ACC112 (cell line): ENCODE results near the gene CELSR1.
"Not testable (repeated sequence)": the region's sequence is repeated elsewhere in the genome, so short reads cannot be mapped to it uniquely, and the experiment has no call there.

Experiments
- H2AFZ ChIP-seq: fragments of 200-600 bp; sonication (generic); one replicate; pipeline ENCODE4 v1.6.0; 2017; ENCODE audit warnings: antibody characterized with exemption, low read length; ENCODE audit not compliant: unreplicated experiment
- H3K27ac ChIP-seq: fragments of 200-600 bp; sonication (generic); 2 replicates; pipeline ENCODE4 v1.5.1; 2014; ENCODE audit warnings: low read depth, mild to moderate bottlenecking, antibody characterized with exemption, low read length, moderate library complexity
- H3K27me3 ChIP-seq: fragments of 200-600 bp; sonication (generic); 2 replicates; pipeline ENCODE4 v1.6.1; 2014; ENCODE audit warnings: mild to moderate bottlenecking, antibody characterized with exemption, low read length, moderate library complexity, mixed read lengths; ENCODE audit not compliant: insufficient read depth
- H3K36me3 ChIP-seq: fragments of 200-600 bp; sonication (generic); 2 replicates; pipeline ENCODE4 v1.6.1; 2016; ENCODE audit warnings: mild to moderate bottlenecking, antibody characterized with exemption, low read length, moderate library complexity, mixed read lengths; ENCODE audit not compliant: insufficient read depth
- H3K4me1 ChIP-seq: fragments of 200-600 bp; sonication (generic); one replicate; pipeline ENCODE4 v1.6.1; 2016; ENCODE audit warnings: low read length, mixed read lengths; ENCODE audit not compliant: insufficient read depth, unreplicated experiment, control insufficient read depth
- H3K4me3 ChIP-seq: fragments of 200-600 bp; sonication (generic); 2 replicates; pipeline ENCODE4 v1.5.1; 2014; ENCODE audit warnings: mild to moderate bottlenecking, low read depth, low read length
- H3K79me2 ChIP-seq: fragments of 200-600 bp; sonication (generic); one replicate; pipeline ENCODE4 v1.6.0; 2016; ENCODE audit warnings: low read length; ENCODE audit not compliant: control insufficient read depth, unreplicated experiment, insufficient read depth

The CELSR1 gene

DNA sequence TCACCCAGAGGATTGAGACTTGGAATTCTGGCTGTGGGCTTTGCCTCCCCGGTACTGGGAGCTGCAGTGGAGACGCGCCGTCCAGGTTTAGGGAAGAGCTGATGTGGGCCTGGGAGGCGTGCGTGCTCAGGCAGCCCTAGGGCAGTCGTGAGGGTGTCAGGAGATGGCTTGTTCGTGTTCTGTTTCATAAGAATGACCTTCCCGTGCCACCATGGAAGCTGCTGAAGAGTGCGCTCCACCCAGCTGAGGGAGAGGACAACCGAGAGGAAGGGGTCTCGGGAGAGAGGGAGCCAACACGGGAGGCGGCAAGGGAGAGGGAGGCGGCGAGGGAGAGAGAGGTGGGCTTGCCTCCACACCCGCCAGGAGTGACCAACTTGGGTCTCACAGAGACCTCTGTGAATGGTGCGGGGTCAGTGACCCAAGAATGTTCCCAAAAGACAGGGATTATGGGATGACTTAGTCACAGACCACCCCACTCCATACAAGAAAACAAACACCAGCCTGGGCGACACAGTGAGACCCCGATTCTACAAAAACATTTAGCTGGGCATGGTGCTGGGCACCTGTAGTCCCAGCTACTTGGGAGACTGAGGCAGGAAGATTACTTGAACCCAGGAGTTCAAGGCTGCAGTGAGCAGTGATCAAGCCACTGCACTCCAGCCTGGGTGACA lies 216.6 kb downstream of the CELSR1 start:
- Histone ChIP-seq H3K79me2 (no peaks in the 10 kb centered on the region), H3K4me1 (no peaks in the 10 kb centered on the region), H2AFZ (no peak overlapping the region), H3K4me3 (no peak overlapping the region), H3K27me3 (no peaks in the 10 kb centered on the region), H3K27ac (no peak overlapping the region), H3K36me3 (no peaks in the 10 kb centered on the region)

DNA sequence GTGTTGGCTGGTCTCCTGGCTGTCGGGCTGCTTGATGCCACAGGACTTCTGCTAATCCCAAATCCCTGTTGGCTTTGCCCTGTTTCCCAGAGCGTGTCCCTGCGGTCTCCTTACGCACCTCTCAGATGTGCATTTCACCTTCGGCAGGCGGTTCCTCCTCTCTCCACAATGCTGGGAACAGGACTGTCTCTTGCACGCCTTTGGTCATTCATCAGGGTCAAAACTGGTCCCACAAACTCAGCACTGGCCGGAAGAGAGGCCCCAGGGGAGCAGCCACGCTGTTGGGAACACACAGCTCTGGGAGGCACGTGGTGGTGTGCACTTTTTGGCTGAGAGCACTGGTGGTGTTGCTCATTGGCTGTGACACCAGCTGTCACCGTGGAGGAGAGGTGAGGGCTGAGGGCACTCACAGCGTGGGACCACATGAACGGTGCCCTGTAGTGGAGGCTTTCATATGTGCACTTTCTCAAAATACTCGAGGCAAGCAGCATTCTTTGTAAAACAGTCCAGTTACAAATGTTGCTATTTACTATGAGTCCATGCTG lies 217.2 kb downstream of the CELSR1 start:
- H3K36me3 ChIP-seq = 0 out of 2 replicates have a peak, but pooled peaks cover 3% of the 10 kb centered on the region
- no peaks in the 10 kb centered on the region for H3K27me3 ChIP-seq
- no peak overlapping the region for H3K27ac ChIP-seq
- H3K4me3 ChIP-seq = no peak overlapping the region
- no peaks in the 10 kb centered on the region for H3K79me2 ChIP-seq
- no peak overlapping the region for H2AFZ ChIP-seq
- H3K4me1 ChIP-seq = no peaks in the 10 kb centered on the region

DNA sequence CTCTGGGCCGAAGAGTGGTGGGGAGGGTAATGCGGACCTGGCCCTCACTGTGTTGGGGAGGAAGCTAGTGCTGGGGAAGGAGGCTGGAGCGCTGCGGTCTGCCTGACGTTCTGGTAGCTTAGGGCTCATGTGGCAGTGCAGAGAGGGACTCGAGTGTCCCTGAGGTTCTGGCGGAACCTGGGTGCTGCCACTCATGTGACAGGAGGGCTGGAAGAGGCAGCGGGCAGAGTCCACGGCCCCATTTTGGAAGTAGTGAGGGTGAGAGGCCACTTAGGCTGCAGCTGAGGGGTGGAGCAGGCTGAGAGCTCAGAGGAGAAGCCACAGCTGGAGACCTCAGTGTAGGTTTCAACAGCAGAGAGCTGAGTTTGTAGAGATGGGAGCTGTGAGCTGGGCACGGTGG lies 218.1 kb downstream of the CELSR1 start:
- Histone ChIP-seq H3K27me3 (no peaks in the 10 kb centered on the region), H3K4me1 (no peaks in the 10 kb centered on the region), H2AFZ (no peak overlapping the region), H3K4me3 (no peak overlapping the region), H3K27ac (no peak overlapping the region), H3K79me2 (no peaks in the 10 kb centered on the region), H3K36me3 (0 out of 2 replicates have a peak, but pooled peaks cover 3% of the 10 kb centered on the region)

DNA sequence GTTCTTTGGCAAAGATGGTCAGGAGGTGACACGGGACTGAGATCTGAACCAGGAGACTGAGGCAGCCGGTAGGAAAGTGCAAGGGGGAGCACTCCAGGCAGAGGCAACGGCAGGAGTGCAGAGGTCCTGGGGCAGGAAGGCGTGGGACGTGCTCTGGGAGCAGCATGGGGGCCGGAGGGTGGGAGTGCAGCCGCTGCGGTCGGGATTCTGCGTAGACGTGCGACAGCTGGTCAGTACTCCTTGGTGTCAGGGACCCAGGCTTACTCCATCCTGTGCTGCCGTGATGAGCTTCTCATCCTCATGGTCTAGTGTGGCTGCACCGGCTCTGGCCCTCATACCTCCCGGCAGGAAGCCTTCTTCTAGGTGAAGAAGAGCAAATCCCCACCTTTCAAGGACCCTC lies 218.8 kb downstream of the CELSR1 start:
- Histone ChIP-seq H3K27me3 (no peaks in the 10 kb centered on the region), H3K27ac (no peak overlapping the region), H3K4me1 (no peaks in the 10 kb centered on the region), H3K79me2 (no peaks in the 10 kb centered on the region), H2AFZ (no peak overlapping the region), H3K36me3 (0 out of 2 replicates have a peak, but pooled peaks cover 3% of the 10 kb centered on the region), H3K4me3 (no peak overlapping the region)

DNA sequence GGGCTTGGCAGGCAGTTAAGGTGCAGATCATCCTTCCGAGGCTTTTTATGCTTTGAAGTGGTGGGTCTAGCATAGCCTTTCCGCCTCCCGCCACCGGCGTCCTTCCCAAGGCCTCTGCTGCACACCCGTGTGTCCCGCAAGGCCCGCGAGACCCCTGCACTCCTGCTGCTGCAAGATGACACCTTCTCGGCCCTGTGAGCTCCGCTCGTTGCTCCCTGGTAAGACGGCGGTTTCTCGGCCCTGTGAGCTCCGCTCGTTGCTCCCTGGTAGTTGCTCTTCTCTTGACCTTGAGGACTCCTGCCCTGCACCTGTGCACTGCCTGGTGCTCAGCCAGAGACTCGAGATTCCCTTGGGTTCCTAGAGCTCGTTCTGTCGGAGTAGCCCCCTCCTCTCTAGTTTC lies 219.8 kb downstream of the CELSR1 start:
- H3K4me1 ChIP-seq = no peaks in the 10 kb centered on the region
- no peak overlapping the region for H3K27ac ChIP-seq
- H3K4me3 ChIP-seq = no peak overlapping the region
- H3K36me3 ChIP-seq = 0 out of 2 replicates have a peak, but pooled peaks cover 3% of the 10 kb centered on the region
- H3K27me3 ChIP-seq = no peaks in the 10 kb centered on the region
- H3K79me2 ChIP-seq = no peaks in the 10 kb centered on the region
- H2AFZ ChIP-seq = no peak overlapping the region

DNA sequence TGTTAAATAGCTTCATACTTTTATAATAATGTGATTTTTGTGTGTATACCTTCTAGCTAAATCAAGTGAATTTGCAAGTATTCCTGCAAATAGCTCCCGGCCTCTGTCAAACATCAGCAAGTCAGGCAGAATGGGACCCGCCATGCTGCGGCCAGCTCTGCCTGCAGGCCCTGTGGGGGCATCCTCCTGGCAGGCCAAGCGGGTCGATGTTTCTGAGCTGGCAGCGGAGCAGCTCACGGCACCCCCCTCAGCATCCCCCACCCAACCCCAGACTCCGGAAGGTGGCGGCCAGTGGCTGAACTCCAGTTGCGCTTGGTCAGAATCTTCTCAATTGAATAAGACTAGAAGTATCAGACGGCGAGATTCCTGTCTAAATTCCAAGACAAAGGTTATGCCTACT lies 221.4 kb downstream of the CELSR1 start:
- H3K79me2 ChIP-seq = peaks cover 3% of the 10 kb centered on the region
- 0 out of 2 replicates have a peak, but pooled peaks cover 3% of the 10 kb centered on the region for H3K36me3 ChIP-seq
- no peak overlapping the region for H2AFZ ChIP-seq

DNA sequence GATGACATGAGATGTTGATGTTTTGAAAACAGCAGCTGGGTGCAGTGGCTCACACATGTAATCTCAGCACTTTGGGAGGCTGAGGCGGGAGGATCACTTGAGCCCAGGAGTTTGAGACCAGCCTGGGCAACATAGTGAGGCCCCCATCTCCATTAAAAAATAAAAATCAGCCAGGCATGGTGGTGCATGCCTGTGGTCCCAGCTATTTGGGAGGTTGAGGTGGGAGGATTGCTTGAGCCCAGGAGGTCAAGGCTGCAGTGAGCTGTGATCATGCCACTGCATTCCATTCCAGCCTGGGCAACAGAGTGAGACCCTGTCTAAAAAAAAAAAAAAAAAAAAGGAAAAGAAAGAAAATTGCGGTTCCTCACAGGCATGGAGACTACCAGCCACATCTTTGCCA lies 224.6 kb downstream of the CELSR1 start:
- H3K79me2 ChIP-seq = peaks cover 13% of the 10 kb centered on the region
- H3K27me3 ChIP-seq, H3K27ac ChIP-seq, H3K4me1 ChIP-seq, H3K4me3 ChIP-seq, H2AFZ ChIP-seq, H3K36me3 ChIP-seq: not testable (repeated sequence)

More for the DNA sequence above, 221.4 kb downstream of the CELSR1 start:
- H3K27me3 ChIP-seq = no peaks in the 10 kb centered on the region
- H3K4me1 ChIP-seq = no peaks in the 10 kb centered on the region
- H3K27ac ChIP-seq = no peak overlapping the region
- H3K4me3 ChIP-seq = no peak overlapping the region

DNA sequence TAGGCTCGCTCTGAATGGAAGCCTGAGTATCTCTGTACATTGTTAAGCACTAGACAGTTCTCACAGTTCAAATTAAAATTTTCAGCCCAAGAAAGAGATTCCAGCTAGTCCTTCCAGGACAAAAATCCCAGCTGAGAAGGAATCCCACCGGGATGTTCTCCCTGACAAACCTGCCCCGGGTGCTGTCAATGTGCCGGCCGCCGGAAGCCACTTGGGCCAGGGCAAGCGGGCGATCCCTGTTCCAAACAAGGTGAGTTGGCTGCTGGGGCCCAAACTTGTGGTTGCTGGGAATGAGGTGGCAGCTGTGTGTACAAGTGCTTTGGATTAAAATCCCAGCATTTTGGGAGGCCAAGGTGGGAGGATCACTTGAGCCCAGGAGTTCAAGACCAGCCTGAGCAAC lies 225.4 kb downstream of the CELSR1 start:
- Histone ChIP-seq H2AFZ (no peak overlapping the region), H3K79me2 (peaks cover 18% of the 10 kb centered on the region), H3K4me3 (no peak overlapping the region), H3K27me3 (no peaks in the 10 kb centered on the region), H3K27ac (no peak overlapping the region), H3K36me3 (0 out of 2 replicates have a peak, but pooled peaks cover 3% of the 10 kb centered on the region), H3K4me1 (no peaks in the 10 kb centered on the region)
